Testis (tissue), 2 donors: ENCODE results near the gene DYNLRB1.

Experiments used
- POLR2A ChIP-seq: fragments of 450-650 bp; IDR thresholded peaks from one replicate; pipeline ENCODE4 v1.6.1; 2017; ENCODE audit warnings: antibody characterized with exemption, mild to moderate bottlenecking, moderate library complexity
- TF ChIP-seq, protein P1 (sequence below), 3 experiments: fragments of 450-650 bp in 2 of 3; fragments of 200-600 bp in 1 of 3; sonication (generic) in 1 of 3; IDR thresholded peaks; one replicate each; pipeline ENCODE4 v1.5.1; 2016 to 2019; ENCODE audit warnings: antibody characterized with exemption in 3 of 3, mild to moderate bottlenecking in 2 of 3, moderate library complexity in 1 of 3

GRCh38 chr20:34579979-34580940, 64.0 kb downstream of the DYNLRB1 start:
- no peak for TF ChIP-seq POLR2A
- TF ChIP-seq, protein P1, sequence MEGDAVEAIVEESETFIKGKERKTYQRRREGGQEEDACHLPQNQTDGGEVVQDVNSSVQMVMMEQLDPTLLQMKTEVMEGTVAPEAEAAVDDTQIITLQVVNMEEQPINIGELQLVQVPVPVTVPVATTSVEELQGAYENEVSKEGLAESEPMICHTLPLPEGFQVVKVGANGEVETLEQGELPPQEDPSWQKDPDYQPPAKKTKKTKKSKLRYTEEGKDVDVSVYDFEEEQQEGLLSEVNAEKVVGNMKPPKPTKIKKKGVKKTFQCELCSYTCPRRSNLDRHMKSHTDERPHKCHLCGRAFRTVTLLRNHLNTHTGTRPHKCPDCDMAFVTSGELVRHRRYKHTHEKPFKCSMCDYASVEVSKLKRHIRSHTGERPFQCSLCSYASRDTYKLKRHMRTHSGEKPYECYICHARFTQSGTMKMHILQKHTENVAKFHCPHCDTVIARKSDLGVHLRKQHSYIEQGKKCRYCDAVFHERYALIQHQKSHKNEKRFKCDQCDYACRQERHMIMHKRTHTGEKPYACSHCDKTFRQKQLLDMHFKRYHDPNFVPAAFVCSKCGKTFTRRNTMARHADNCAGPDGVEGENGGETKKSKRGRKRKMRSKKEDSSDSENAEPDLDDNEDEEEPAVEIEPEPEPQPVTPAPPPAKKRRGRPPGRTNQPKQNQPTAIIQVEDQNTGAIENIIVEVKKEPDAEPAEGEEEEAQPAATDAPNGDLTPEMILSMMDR (IDR thresholded peaks at IDR 0.05) = no peak
